Measurements from ENCODE around the gene AQR.
"Not testable (repeated sequence)": the region's sequence is repeated elsewhere in the genome, so short reads cannot be mapped to it uniquely, and the experiment has no call there.

GRCh38 chr15:34970098-34970643, 629 bp upstream of the AQR start:
- TF ChIP-seq CTCF (IDR thresholded peaks at IDR 0.05), result peak; percentile 66
- TF ChIP-seq REST (IDR thresholded peaks at IDR 0.05; ENCODE audit: insufficient read depth in 1 of 2, low read depth in 2 of 2, low read length in 1 of 2); TCF7L2 (IDR thresholded peaks at IDR 0.05; ENCODE audit: low read depth, low read length); SIN3A (IDR thresholded peaks at IDR 0.05; ENCODE audit: borderline replicate concordance, insufficient read depth, low read depth, low read length); POLR2AphosphoS5 (IDR thresholded peaks at IDR 0.05; ENCODE audit: low read depth, low read length): not testable (repeated sequence)
